ENCODE results near the gene ZNF746.

ZNF746 gene

GRCh38 chr7:149500910-149501309 is 3.3 kb upstream of the ZNF746 start:
- TF ChIP-seq TRIM28 (IDR thresholded peaks at IDR 0.05; ENCODE audit: borderline replicate concordance, low read length) (no peak), ZNF2 (tag by site-specific recombination; IDR thresholded peaks at IDR 0.05) (no peak), ZNF302 (tag by site-specific recombination; IDR thresholded peaks at IDR 0.05; ENCODE audit: low read depth) (no peak), ZNF311 (tag by site-specific recombination; IDR thresholded peaks at IDR 0.05; ENCODE audit: borderline replicate concordance) (no peak), KLF9 (tag by site-specific recombination; IDR thresholded peaks at IDR 0.05; ENCODE audit: low read depth) (no peak), ZNF335 (tag by site-specific recombination; conservative IDR thresholded peaks at IDR 0.05) (peak; percentile 40)
- POLR2A ChIA-PET, result interaction anchor here (0.6 kb wide), 1 partner anchor 34 kb away, joined by 3 read pairs; no protein-coding TSS in a partner anchor
- 0 out of 2 replicates have a peak, but pooled peaks cover 1% of the 10 kb centered on the region for H3K4me1 ChIP-seq (ENCODE audit: control insufficient read depth, insufficient read depth, low read length)
- H3K4me3 ChIP-seq (ENCODE audit: low read depth, low read length), result no peak overlapping the region
- peaks cover 0 to under 1% of the 10 kb centered on the region in 2 experiments; a peak in 1 of 3 replicates for H3K36me3 ChIP-seq (ENCODE audit: control insufficient read depth in 2 of 2, insufficient read depth in 1 of 2, low read length in 2 of 2)
- CTCF ChIA-PET, result no interaction called here
- H3K9me3 ChIP-seq (ENCODE audit: control insufficient read depth, insufficient read depth, low read depth, low read length), result no peaks in the 10 kb centered on the region
- H3K27ac ChIP-seq (ENCODE audit: extremely low read depth, low read depth, low read length), result no peak overlapping the region

GRCh38 chr7:149500201-149500600 is 2.6 kb upstream of the ZNF746 start:
- POLR2A ChIA-PET, result interaction anchor here (0.6 kb wide), 1 partner anchor 35 kb away, joined by 3 read pairs; no protein-coding TSS in a partner anchor
- no peak for TF ChIP-seq ZNF24 (tag by site-specific recombination; IDR thresholded peaks at IDR 0.05)
- TF ChIP-seq ZNF311 (tag by site-specific recombination; IDR thresholded peaks at IDR 0.05; ENCODE audit: borderline replicate concordance), result no peak
- no peak for TF ChIP-seq ZNF423 (tag by site-specific recombination; IDR thresholded peaks at IDR 0.05)
- no peak for TF ChIP-seq ZNF354C (tag by site-specific recombination; IDR thresholded peaks at IDR 0.05; ENCODE audit: borderline replicate concordance, low read depth)
- TF ChIP-seq PRDM1 (tag by site-specific recombination; IDR thresholded peaks at IDR 0.05), result no peak
- CTCF ChIA-PET, result no interaction called here
- peaks cover 0 to 7% of the 10 kb centered on the region in 2 experiments; a peak in 1 of 3 replicates for H3K36me3 ChIP-seq (ENCODE audit: control insufficient read depth in 2 of 2, insufficient read depth in 1 of 2, low read length in 2 of 2)
- no peak overlapping the region for H3K27ac ChIP-seq (ENCODE audit: extremely low read depth, low read depth, low read length)
- no peaks in the 10 kb centered on the region for H3K9me3 ChIP-seq (ENCODE audit: control insufficient read depth, insufficient read depth, low read depth, low read length)
- H3K4me1 ChIP-seq (ENCODE audit: control insufficient read depth, insufficient read depth, low read length), result 0 out of 2 replicates have a peak, but pooled peaks cover 3% of the 10 kb centered on the region
- H3K4me3 ChIP-seq (ENCODE audit: low read depth, low read length), result no peak overlapping the region

GRCh38 chr7:149498811-149499210 is 1.2 kb upstream of the ZNF746 start:
- POLR2A ChIA-PET, result no interaction called here
- Histone ChIP-seq H3K36me3 (ENCODE audit: control insufficient read depth in 2 of 2, insufficient read depth in 1 of 2, low read length in 2 of 2) (peaks cover 0 to 21% of the 10 kb centered on the region in 2 experiments; a peak in 1 of 3 replicates), H3K4me3 (ENCODE audit: low read depth, low read length) (no peak overlapping the region), H3K9me3 (ENCODE audit: control insufficient read depth, insufficient read depth, low read depth, low read length) (no peaks in the 10 kb centered on the region), H3K27ac (ENCODE audit: extremely low read depth, low read depth, low read length) (no peak overlapping the region), H3K4me1 (ENCODE audit: control insufficient read depth, insufficient read depth, low read length) (0 out of 2 replicates have a peak, but pooled peaks cover 3% of the 10 kb centered on the region)
- CTCF ChIA-PET, result interaction anchor here (0.7 to 0.8 kb wide), 3 partner anchors 9 to 371 kb away, joined by 3 to 4 read pairs (median 4); partner anchors contain the start of gene ZNF783
- no peak for TF ChIP-seq ZNF24 (tag by site-specific recombination; IDR thresholded peaks at IDR 0.05)
- TF ChIP-seq ZNF664 (tag by site-specific recombination; IDR thresholded peaks at IDR 0.05), result no peak
- peak; percentile 86 for TF ChIP-seq ZBTB17 (tag by site-specific recombination; IDR thresholded peaks at IDR 0.05)
- TF ChIP-seq ZNF157 (tag by site-specific recombination; IDR thresholded peaks at IDR 0.05), result no peak
- no peak for TF ChIP-seq ZNF423 (tag by site-specific recombination; IDR thresholded peaks at IDR 0.05)

GRCh38 chr7:149496642-149497391 is 792 bp downstream of the ZNF746 start:
- H3K4me1 ChIP-seq (ENCODE audit: control insufficient read depth, insufficient read depth, low read length), result 0 out of 2 replicates have a peak, but pooled peaks cover 3% of the 10 kb centered on the region
- peak overlapping the region; percentile 79 for H3K4me3 ChIP-seq (ENCODE audit: low read depth, low read length)
- H3K9me3 ChIP-seq (ENCODE audit: control insufficient read depth, insufficient read depth, low read depth, low read length), result no peaks in the 10 kb centered on the region
- peaks cover 7 to 41% of the 10 kb centered on the region in 2 experiments; a peak in 2 of 3 replicates for H3K36me3 ChIP-seq (ENCODE audit: control insufficient read depth in 2 of 2, insufficient read depth in 1 of 2, low read length in 2 of 2)
- H3K27ac ChIP-seq (ENCODE audit: extremely low read depth, low read depth, low read length), result peak overlapping the region; percentile 86
- ChIA-PET CTCF (interaction anchor here (0.5 to 2.0 kb wide), 8 partner anchors 22 to 1234 kb away, joined by 3 to 7 read pairs (median 4); no protein-coding TSS in a partner anchor), POLR2A (interaction anchor here (0.7 to 1.8 kb wide), 3 partner anchors 37 to 235 kb away, joined by 3 to 6 read pairs (median 3); partner anchors contain the start of genes ZNF777 and ZNF783)
- TF ChIP-seq ZBTB20 (tag by site-specific recombination; IDR thresholded peaks at IDR 0.05), result peak; percentile 63
- no peak for TF ChIP-seq ZNF114 (tag by site-specific recombination; IDR thresholded peaks at IDR 0.05)
- no peak for TF ChIP-seq PATZ1 (tag by site-specific recombination; IDR thresholded peaks at IDR 0.05)
- no peak for TF ChIP-seq ZNF416 (tag by site-specific recombination; IDR thresholded peaks at IDR 0.05)
- TF ChIP-seq ZNF555 (tag by site-specific recombination; conservative IDR thresholded peaks at IDR 0.05), result no peak
- no peak for TF ChIP-seq ZNF580 (tag by site-specific recombination; IDR thresholded peaks at IDR 0.05)
- TF ChIP-seq ZNF335 (tag by site-specific recombination; conservative IDR thresholded peaks at IDR 0.05), result peak; percentile 89
- TF ChIP-seq ZNF24 (tag by site-specific recombination; IDR thresholded peaks at IDR 0.05), result no peak
- TF ChIP-seq ZNF830 (tag by site-specific recombination; IDR thresholded peaks at IDR 0.05; ENCODE audit: low read depth), result no peak
- no peak for TF ChIP-seq ZNF266 (tag by site-specific recombination; IDR thresholded peaks at IDR 0.05; ENCODE audit: low read depth)
- TF ChIP-seq ZNF792 (tag by site-specific recombination; IDR thresholded peaks at IDR 0.05), result no peak
- no peak for TF ChIP-seq ZNF404 (tag by site-specific recombination; IDR thresholded peaks at IDR 0.05)
- 0 out of 2 replicates have a peak, but pooled peaks have one; percentile 15 for TF ChIP-seq ZFHX2 (tag by site-specific recombination; conservative IDR thresholded peaks at IDR 0.05)
- TF ChIP-seq ZNF350 (tag by site-specific recombination; IDR thresholded peaks at IDR 0.05), result no peak
